ENCODE measurements around the gene CACNA1G. TPM values are rescaled to one million over a fixed set of nuclear protein-coding genes. Genes with fewer than 3 reads are reported as not detected.
A peak's percentile ranks its signal among the peaks of the same experiment; 100 is the strongest.

Gene CACNA1G
- total and polyA plus RNA-seq, 2 experiments from 2014 or later = 3.5 to 4.8 TPM

GRCh38 chr17:50624321-50624934 lies 63.9 kb downstream of the CACNA1G start:
- no peaks in the 10 kb centered on the region for H3K36me3 ChIP-seq (replicated peaks; ENCODE audit: insufficient read depth, low read depth)
- peaks cover 20% of the 10 kb centered on the region for H3K4me1 ChIP-seq (ENCODE audit: insufficient read depth)
- no peaks in the 10 kb centered on the region for H3K27me3 ChIP-seq
- no peaks in the 10 kb centered on the region for H3K9me3 ChIP-seq (ENCODE audit: low read depth)
- H3K4me2 ChIP-seq = no peak overlapping the region
- no peak overlapping the region for H3K4me3 ChIP-seq
- no peaks in the 10 kb centered on the region for H3K9me2 ChIP-seq (replicated peaks; ENCODE audit: insufficient read depth)
- H4K20me1 ChIP-seq (ENCODE audit: insufficient read depth, poor library complexity, severe bottlenecking) = no peaks in the 10 kb centered on the region
- no peaks in the 10 kb centered on the region for H3K79me2 ChIP-seq
- no peak overlapping the region for H3K27ac ChIP-seq
- no peak for DNase-seq (ENCODE audit: low spot score)
- no peak overlapping the region for H2AFZ ChIP-seq
- WGBS (ENCODE audit: low lambda C conversion rate, missing lambda C conversion rate) = 77% methylated on average over 7 of the region's 7 CpGs
- no peak for TF ChIP-seq EZH2phosphoT487 (IDR thresholded peaks at IDR 0.05; ENCODE audit: low read depth, severe bottlenecking, unreplicated experiment)
- no peak for TF ChIP-seq EZH2 (IDR thresholded peaks at IDR 0.05; ENCODE audit: borderline replicate concordance)
- TF ChIP-seq, protein P1, sequence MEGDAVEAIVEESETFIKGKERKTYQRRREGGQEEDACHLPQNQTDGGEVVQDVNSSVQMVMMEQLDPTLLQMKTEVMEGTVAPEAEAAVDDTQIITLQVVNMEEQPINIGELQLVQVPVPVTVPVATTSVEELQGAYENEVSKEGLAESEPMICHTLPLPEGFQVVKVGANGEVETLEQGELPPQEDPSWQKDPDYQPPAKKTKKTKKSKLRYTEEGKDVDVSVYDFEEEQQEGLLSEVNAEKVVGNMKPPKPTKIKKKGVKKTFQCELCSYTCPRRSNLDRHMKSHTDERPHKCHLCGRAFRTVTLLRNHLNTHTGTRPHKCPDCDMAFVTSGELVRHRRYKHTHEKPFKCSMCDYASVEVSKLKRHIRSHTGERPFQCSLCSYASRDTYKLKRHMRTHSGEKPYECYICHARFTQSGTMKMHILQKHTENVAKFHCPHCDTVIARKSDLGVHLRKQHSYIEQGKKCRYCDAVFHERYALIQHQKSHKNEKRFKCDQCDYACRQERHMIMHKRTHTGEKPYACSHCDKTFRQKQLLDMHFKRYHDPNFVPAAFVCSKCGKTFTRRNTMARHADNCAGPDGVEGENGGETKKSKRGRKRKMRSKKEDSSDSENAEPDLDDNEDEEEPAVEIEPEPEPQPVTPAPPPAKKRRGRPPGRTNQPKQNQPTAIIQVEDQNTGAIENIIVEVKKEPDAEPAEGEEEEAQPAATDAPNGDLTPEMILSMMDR (IDR thresholded peaks at IDR 0.05; ENCODE audit: poor library complexity) = no peak

GRCh38 chr17:50625032-50625871 lies 64.7 kb downstream of the CACNA1G start:
- H3K79me2 ChIP-seq = no peaks in the 10 kb centered on the region
- H4K20me1 ChIP-seq (ENCODE audit: insufficient read depth, poor library complexity, severe bottlenecking) = no peaks in the 10 kb centered on the region
- no peak overlapping the region for H2AFZ ChIP-seq
- TF ChIP-seq, protein P1 (IDR thresholded peaks at IDR 0.05; ENCODE audit: poor library complexity) = no peak
- no peak for TF ChIP-seq EZH2phosphoT487 (IDR thresholded peaks at IDR 0.05; ENCODE audit: low read depth, severe bottlenecking, unreplicated experiment)
- TF ChIP-seq EZH2 (IDR thresholded peaks at IDR 0.05; ENCODE audit: borderline replicate concordance) = no peak
- peaks cover 20% of the 10 kb centered on the region for H3K4me1 ChIP-seq (ENCODE audit: insufficient read depth)
- 89% methylated on average over 17 of the region's 19 CpGs for WGBS (ENCODE audit: low lambda C conversion rate, missing lambda C conversion rate)
- no peak for DNase-seq (ENCODE audit: low spot score)
- no peaks in the 10 kb centered on the region for H3K9me2 ChIP-seq (replicated peaks; ENCODE audit: insufficient read depth)
- H3K36me3 ChIP-seq (replicated peaks; ENCODE audit: insufficient read depth, low read depth) = no peaks in the 10 kb centered on the region
- H3K4me2 ChIP-seq = no peak overlapping the region
- H3K27me3 ChIP-seq = no peaks in the 10 kb centered on the region
- no peak overlapping the region for H3K27ac ChIP-seq
- no peaks in the 10 kb centered on the region for H3K9me3 ChIP-seq (ENCODE audit: low read depth)
- no peak overlapping the region for H3K4me3 ChIP-seq

DNA sequence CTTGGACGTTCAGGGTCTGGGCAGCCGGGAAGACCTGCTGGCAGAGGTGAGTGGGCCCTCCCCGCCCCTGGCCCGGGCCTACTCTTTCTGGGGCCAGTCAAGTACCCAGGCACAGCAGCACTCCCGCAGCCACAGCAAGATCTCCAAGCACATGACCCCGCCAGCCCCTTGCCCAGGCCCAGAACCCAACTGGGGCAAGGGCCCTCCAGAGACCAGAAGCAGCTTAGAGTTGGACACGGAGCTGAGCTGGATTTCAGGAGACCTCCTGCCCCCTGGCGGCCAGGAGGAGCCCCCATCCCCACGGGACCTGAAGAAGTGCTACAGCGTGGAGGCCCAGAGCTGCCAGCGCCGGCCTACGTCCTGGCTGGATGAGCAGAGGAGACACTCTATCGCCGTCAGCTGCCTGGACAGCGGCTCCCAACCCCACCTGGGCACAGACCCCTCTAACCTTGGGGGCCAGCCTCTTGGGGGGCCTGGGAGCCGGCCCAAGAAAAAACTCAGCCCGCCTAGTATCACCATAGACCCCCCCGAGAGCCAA lies 65.6 kb downstream of the CACNA1G start:
- Histone ChIP-seq H3K9me3 (ENCODE audit: low read depth) (no peaks in the 10 kb centered on the region), H3K4me1 (ENCODE audit: insufficient read depth) (peaks cover 20% of the 10 kb centered on the region), H3K79me2 (no peaks in the 10 kb centered on the region), H4K20me1 (ENCODE audit: insufficient read depth, poor library complexity, severe bottlenecking) (no peaks in the 10 kb centered on the region), H3K4me3 (no peak overlapping the region), H3K36me3 (replicated peaks; ENCODE audit: insufficient read depth, low read depth) (no peaks in the 10 kb centered on the region), H3K9me2 (replicated peaks; ENCODE audit: insufficient read depth) (no peaks in the 10 kb centered on the region), H3K27me3 (no peaks in the 10 kb centered on the region), H3K4me2 (no peak overlapping the region), H3K27ac (no peak overlapping the region), H2AFZ (no peak overlapping the region)
- peak; percentile 85 for DNase-seq (ENCODE audit: low spot score)
- 61% methylated on average over 15 of the region's 19 CpGs for WGBS (ENCODE audit: low lambda C conversion rate, missing lambda C conversion rate)
- TF ChIP-seq, protein P1 (IDR thresholded peaks at IDR 0.05; ENCODE audit: poor library complexity) = peak; percentile 65
- no peak for TF ChIP-seq EZH2 (IDR thresholded peaks at IDR 0.05; ENCODE audit: borderline replicate concordance)

All from hepatocyte (in vitro differentiated cells).